ENCODE measurements around the gene PFAS. TPM values are rescaled to one million over a fixed set of nuclear protein-coding genes. Genes with fewer than 3 reads are reported as not detected.

Gene PFAS
- total and polyA plus RNA-seq, 2 experiments from 2014 or later = 96.1 to 168 TPM

GRCh38 chr17:8311131-8311790, 62.2 kb downstream of the PFAS start:
- Histone ChIP-seq H3K4me1 (ENCODE audit: insufficient read depth) (peaks cover 12% of the 10 kb centered on the region), H3K4me3 (no peak overlapping the region), H4K20me1 (replicated peaks; ENCODE audit: insufficient read depth) (no peaks in the 10 kb centered on the region), H3K36me3 (ENCODE audit: insufficient read depth) (no peaks in the 10 kb centered on the region), H2AFZ (no peak overlapping the region), H3F3A (replicated peaks; ENCODE audit: low read depth) (peaks cover 7% of the 10 kb centered on the region; the same call in 1 of the 2 replicates), H3K27me3 (ENCODE audit: insufficient read depth) (peaks cover 27% of the 10 kb centered on the region), H3K79me2 (replicated peaks; ENCODE audit: insufficient read depth) (no peaks in the 10 kb centered on the region), H3K4me2 (no peak overlapping the region), H3K27ac (ENCODE audit: low read depth) (no peak overlapping the region), H3K9me2 (ENCODE audit: insufficient read depth) (no peaks in the 10 kb centered on the region)
- TF ChIP-seq ZNF114 (CRISPR knock-in tag; IDR thresholded peaks at IDR 0.05) (no peak), EZH2phosphoT487 (IDR thresholded peaks at IDR 0.05; ENCODE audit: unreplicated experiment) (no peak), CREB1 (CRISPR knock-in tag; IDR thresholded peaks at IDR 0.05; ENCODE audit: low read depth) (no peak), CTCF (conservative IDR thresholded peaks at IDR 0.05; ENCODE audit: low read depth in 2 of 2) (no peak), ZNF331 (CRISPR knock-in tag; IDR thresholded peaks at IDR 0.05; ENCODE audit: low read depth) (no peak), ETS1 (IDR thresholded peaks at IDR 0.05) (no peak), POLR2AphosphoS5 (IDR thresholded peaks at IDR 0.05; ENCODE audit: low read depth) (no peak), NANOG (IDR thresholded peaks at IDR 0.05; ENCODE audit: borderline replicate concordance) (no peak), REST (IDR thresholded peaks at IDR 0.05; ENCODE audit: unreplicated experiment) (no peak), STAT1 (IDR thresholded peaks at IDR 0.05; ENCODE audit: unreplicated experiment) (no peak), JUNB (IDR thresholded peaks at IDR 0.05; ENCODE audit: unreplicated experiment) (no peak), ZNF462 (CRISPR knock-in tag; IDR thresholded peaks at IDR 0.05) (no peak), EZH2 (IDR thresholded peaks at IDR 0.05; ENCODE audit: low read depth, unreplicated experiment) (no peak)
- Mint-ChIP-seq H3K27me3 (ENCODE audit: insufficient read depth, low read depth, poor library complexity) (peaks cover 19% of the 10 kb centered on the region), H3K27ac (no peak overlapping the region), H3K36me3 (ENCODE audit: low read depth) (no peaks in the 10 kb centered on the region; the same call in 2 of the 3 replicates), H3K9me3 (no peaks in the 10 kb centered on the region), H3K4me3 (no peak overlapping the region; the same call in 2 of the 3 replicates), H3K4me1 (peaks cover 14% of the 10 kb centered on the region)
- no peak for DNase-seq (ENCODE audit: low spot score)
- ATAC-seq = no peak

All from GM23338 (cell line).